Measurements from ENCODE around the gene PTPRCAP.
A peak's percentile ranks its signal among the peaks of the same experiment; 100 is the strongest.

The PTPRCAP gene

DNA sequence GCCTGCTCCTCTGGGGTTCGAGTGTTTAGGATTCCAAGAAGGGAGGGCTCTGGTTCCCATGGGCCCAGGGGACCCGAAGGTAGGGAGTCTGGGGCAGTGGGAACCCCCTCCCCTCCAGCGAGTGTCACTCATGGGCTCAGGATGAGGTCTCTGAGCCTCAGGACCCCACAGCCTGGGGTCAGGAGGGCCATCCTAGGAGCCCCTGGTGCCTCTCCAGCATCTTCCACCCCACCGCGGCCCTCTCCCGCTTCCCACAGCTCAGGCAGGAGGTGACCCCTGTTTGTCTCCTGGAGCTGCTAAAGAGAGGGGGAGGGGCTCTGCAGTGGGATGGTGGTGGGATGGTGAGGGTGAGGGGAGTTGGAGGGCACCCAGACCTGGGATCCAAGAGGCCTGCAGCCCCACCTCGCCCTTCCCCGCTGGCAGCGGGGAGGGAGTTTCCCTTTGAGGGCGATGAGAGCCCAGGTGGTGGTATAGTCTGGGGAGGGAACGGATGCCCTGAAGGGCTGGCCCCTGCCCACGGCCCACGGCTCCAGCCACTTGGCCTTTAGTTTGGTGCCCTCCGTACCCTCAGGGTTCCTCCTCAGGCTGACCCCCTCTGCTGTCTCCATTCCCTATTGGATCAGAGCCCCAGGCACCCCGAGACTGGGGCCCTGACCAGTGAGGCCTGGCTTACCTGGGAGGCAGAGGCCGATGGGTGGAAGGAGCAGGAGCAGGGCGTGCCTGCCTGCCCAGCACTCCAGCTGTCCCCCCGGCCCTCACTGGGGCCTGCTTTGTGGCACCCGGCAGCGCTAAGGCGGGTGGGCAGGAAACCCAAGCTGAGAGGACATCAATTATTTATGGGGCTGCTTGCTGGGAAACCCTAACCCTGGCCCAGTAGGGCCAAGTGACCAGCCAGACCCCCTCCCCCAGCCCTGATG lies 16.6 kb upstream of the PTPRCAP start:
- TF ChIP-seq, protein P1, sequence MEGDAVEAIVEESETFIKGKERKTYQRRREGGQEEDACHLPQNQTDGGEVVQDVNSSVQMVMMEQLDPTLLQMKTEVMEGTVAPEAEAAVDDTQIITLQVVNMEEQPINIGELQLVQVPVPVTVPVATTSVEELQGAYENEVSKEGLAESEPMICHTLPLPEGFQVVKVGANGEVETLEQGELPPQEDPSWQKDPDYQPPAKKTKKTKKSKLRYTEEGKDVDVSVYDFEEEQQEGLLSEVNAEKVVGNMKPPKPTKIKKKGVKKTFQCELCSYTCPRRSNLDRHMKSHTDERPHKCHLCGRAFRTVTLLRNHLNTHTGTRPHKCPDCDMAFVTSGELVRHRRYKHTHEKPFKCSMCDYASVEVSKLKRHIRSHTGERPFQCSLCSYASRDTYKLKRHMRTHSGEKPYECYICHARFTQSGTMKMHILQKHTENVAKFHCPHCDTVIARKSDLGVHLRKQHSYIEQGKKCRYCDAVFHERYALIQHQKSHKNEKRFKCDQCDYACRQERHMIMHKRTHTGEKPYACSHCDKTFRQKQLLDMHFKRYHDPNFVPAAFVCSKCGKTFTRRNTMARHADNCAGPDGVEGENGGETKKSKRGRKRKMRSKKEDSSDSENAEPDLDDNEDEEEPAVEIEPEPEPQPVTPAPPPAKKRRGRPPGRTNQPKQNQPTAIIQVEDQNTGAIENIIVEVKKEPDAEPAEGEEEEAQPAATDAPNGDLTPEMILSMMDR (IDR thresholded peaks at IDR 0.05; ENCODE audit: low read depth, low read length, missing control alignments) = no peak
- DNase-seq (ENCODE audit: low read depth) = no peak
- in situ Hi-C loops (cut with HindIII; ENCODE audit: low sequenced_read_pairs) = no loop called here
- H3K4me3 ChIP-seq (ENCODE audit: low read depth, low read length) = no peak overlapping the region

DNA sequence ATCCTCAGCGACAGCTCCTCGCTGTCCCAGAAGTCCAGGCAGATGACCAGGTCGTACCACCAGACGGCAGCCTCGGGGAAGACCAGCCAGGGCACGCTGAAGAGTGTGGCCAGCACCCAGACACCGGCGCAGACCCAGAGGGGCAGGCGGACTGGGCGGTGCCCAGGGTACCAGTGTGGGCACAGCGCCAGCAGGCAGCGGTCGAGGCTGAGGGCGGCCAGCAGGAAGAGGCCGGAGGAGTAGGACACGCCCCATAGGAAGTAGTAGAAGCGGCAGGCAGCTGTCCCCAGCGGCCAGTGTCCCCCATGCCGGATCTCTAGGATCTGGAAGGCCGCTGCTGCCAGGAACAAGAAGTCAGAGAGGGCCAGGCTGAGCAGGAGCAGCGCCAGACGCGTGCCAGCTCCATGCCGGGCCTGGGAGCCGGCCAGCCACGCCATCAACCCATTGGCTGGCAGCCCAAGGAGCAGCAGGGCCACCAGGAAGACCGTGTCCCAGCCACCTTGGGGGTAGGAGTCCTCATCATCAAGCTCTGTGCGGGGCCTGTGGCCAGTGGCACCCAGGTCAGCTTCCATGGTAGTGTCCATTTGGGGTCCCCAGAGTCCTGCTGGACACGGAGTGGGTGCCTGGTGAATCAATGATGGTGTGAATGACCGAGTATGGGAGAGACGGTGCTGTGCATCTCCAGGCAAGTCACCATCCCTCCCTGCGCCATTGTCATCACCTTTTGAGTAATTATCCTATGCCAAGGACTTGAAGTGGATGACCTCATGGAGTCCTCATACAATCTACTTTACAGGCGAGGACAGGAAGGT lies 14.9 kb upstream of the PTPRCAP start, which contains the start of gene GPR152:
GPR152 (minus strand) TSS at position 589 of the 812 bp plus-strand sequence; CDS start at position 584, 5 bp downstream.
- DNase-seq (ENCODE audit: low read depth) = no peak
- in situ Hi-C loops (cut with HindIII; ENCODE audit: low sequenced_read_pairs) = no loop called here
- TF ChIP-seq, protein P1 (IDR thresholded peaks at IDR 0.05; ENCODE audit: low read depth, low read length, missing control alignments) = peak; percentile 9
- no peak within 1 kb of the TSS for H3K4me3 ChIP-seq (ENCODE audit: low read depth, low read length)

DNA sequence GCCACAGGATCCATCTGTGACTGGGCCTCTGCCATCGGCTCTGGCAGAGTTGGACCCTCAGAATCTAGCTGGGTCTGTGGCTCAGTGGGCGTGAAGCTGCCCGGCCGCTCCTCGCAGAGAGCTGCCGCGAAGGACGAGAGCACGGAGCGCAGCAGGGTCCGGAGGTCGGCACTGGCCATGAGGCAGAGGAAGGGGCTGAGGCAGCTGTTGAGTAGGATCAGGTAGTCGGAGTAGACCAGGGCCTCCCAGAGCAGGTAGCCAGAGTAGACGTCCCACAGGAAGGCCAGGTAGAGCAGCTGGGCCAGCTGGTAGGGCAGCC lies 14.1 kb upstream of the PTPRCAP start:
- H3K4me3 ChIP-seq (ENCODE audit: low read depth, low read length) = no peak overlapping the region
- TF ChIP-seq, protein P1 (IDR thresholded peaks at IDR 0.05; ENCODE audit: low read depth, low read length, missing control alignments) = no peak
- in situ Hi-C loops (cut with HindIII; ENCODE audit: low sequenced_read_pairs) = no loop called here
- DNase-seq (ENCODE audit: low read depth) = no peak

DNA sequence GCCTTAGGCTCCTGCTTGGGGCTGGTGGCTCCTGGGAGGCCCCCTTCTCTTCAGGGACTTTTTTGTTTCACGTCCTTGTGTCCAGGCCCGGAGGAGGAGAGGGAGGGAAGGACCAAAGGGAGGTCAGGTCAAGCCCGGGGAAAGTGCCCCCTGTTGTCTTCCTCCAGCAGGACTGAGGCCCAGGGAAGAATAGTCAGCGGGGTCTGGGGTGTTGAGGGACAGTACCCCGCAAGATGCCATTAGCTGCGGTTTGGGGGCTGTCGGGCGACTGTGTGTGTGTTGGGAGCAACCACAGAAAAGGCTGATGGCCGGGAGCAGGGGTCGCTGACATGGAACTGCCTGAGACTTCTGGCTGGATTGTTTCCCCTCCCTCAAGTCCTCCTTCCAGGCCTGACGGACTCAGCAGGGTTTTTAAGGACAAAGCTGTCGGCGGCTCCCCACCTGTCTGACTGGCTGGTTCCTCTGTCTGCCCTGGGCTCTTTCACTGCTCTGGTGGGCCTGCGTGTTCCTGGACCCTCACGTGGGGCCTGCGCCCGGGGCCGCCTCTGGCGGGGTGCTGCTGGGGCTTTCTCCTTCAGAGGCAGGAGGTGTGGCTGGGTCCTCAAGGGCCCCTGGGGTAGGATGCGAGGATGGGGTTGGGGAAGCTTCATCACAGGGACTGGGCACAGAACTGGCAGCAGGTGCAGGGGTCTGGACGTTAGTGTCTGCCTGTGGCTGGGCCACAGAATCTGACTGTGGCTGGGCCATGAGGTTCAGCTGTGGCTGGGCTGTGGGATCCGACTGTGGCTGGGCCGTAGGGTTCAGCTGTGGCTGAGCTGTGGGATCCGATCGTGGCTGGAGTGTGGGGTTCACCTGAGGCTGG lies 13.5 kb upstream of the PTPRCAP start:
- in situ Hi-C loops (cut with HindIII; ENCODE audit: low sequenced_read_pairs) = no loop called here
- TF ChIP-seq, protein P1 (IDR thresholded peaks at IDR 0.05; ENCODE audit: low read depth, low read length, missing control alignments) = no peak
- no peak for DNase-seq (ENCODE audit: low read depth)
- H3K4me3 ChIP-seq (ENCODE audit: low read depth, low read length) = no peak overlapping the region

DNA sequence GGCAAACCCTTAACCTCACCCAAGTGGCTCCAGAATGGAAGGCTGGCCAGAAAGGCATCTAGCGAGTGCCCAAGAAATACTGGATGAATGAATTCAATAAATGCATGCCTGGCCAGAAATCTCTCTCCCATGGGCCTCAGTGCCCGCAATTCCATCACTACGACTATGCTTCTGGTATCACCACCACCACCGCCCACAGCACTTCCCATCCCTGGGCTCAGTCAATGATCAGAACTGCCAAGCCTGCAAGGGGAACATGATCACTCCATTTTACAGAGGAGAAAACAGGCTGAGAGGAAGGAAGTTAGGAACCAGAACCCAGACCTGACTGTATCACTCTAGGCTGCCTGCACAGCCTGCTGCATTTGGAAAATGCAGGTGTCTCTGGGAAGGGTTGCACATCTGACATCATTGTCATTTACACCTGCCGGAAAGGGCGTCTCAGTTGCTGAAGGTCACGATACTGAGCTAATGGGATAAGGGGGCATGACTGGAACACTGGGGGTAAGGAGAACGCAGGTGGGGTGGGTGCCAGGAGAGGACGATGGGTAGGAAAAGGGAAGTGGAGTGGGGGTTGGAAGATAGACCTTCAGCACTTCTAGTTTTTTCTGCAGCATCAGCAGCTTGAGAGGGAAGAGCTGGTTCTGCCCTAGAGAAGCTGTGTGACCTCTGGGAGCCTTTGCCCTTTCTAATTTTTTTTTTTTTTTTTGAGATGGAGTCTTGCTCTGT lies 11.8 kb upstream of the PTPRCAP start:
- H3K4me3 ChIP-seq (ENCODE audit: low read depth, low read length) = no peak overlapping the region
- in situ Hi-C loops (cut with HindIII; ENCODE audit: low sequenced_read_pairs) = no loop called here
- TF ChIP-seq, protein P1 (IDR thresholded peaks at IDR 0.05; ENCODE audit: low read depth, low read length, missing control alignments) = no peak
- DNase-seq (ENCODE audit: low read depth) = no peak
